ENCODE results near the gene CAPSL.
"Not testable (repeated sequence)": the region's sequence is repeated elsewhere in the genome, so short reads cannot be mapped to it uniquely, and the experiment has no call there.

Gene CAPSL

GRCh38 chr5:35870605-35871004 is 67.8 kb downstream of the CAPSL start:
- DNase-seq: no peak

GRCh38 chr5:35869685-35870277 is 68.6 kb downstream of the CAPSL start:
- DNase-seq: no peak

GRCh38 chr5:35867998-35868397 is 70.4 kb downstream of the CAPSL start:
- DNase-seq: no peak

- no peak for DNase-seq
Observed at GRCh38 chr5:35863159-35863558, 75.3 kb downstream of the CAPSL start.

- no peak for DNase-seq
Observed at GRCh38 chr5:35862126-35862525, 76.3 kb downstream of the CAPSL start.

GRCh38 chr5:35861718-35862117 is 76.7 kb downstream of the CAPSL start:
- no peak for DNase-seq

GRCh38 chr5:35860686-35861085 is 77.7 kb downstream of the CAPSL start:
- DNase-seq: no peak

GRCh38 chr5:35859101-35859661 is 79.2 kb downstream of the CAPSL start:
- DNase-seq: no peak

- DNase-seq: no peak
Observed at GRCh38 chr5:35857606-35858205, 80.7 kb downstream of the CAPSL start.

- DNase-seq: no peak
Observed at GRCh38 chr5:35856765-35857351, 81.6 kb downstream of the CAPSL start, which contains the start of gene IL7R. TSS of gene IL7R (plus strand) at chr5:35856891. CDS start at chr5:35856978, 87 bp downstream.

GRCh38 chr5:35856186-35856764 is 82.1 kb downstream of the CAPSL start:
- not testable (repeated sequence) for DNase-seq

GRCh38 chr5:35855187-35855586 is 83.2 kb downstream of the CAPSL start:
- no peak for DNase-seq

Measured in NCI-H1105 treated with DMSO at 0.1 percent for 48 hours (cell line).